Measurements from ENCODE around the gene GRIN2D.

The GRIN2D gene

GRCh38 chr19:48443256-48443655 lies 49.8 kb downstream of the GRIN2D start:
- no peak for DNase-seq
